ENCODE data around the gene MISP3.

Gene MISP3

GRCh38 chr19:14086098-14086497, 13.5 kb downstream of the MISP3 start:
- TF ChIP-seq EZH2phosphoT487 (IDR thresholded peaks at IDR 0.05; ENCODE audit: borderline replicate concordance, low read length) = no peak
- no peak for TF ChIP-seq CTCF (IDR thresholded peaks at IDR 0.05; ENCODE audit: low read depth, low read length, poor library complexity, severe bottlenecking)
- peaks cover 31% of the 10 kb centered on the region for H3K36me3 ChIP-seq (ENCODE audit: control insufficient read depth, low read length)
- no peaks in the 10 kb centered on the region for H3K9me3 ChIP-seq (ENCODE audit: control insufficient read depth, insufficient read depth, low read length)
- H3F3A ChIP-seq (ENCODE audit: control insufficient read depth, insufficient read depth) = peaks cover 9% of the 10 kb centered on the region; the same call in 1 of the 2 replicates
- no peak overlapping the region for H3K4me3 ChIP-seq (ENCODE audit: low read length)
- H3K4me1 ChIP-seq (ENCODE audit: control insufficient read depth, low read length) = peaks cover 19% of the 10 kb centered on the region
- no peak overlapping the region for H3K4me2 ChIP-seq (ENCODE audit: low read length)
- H3K27me3 ChIP-seq (ENCODE audit: control insufficient read depth, low read length) = no peaks in the 10 kb centered on the region
- no peaks in the 10 kb centered on the region for H4K20me1 ChIP-seq (ENCODE audit: control insufficient read depth, insufficient read depth, low read depth, low read length)
- peaks cover 12% of the 10 kb centered on the region for H3K79me2 ChIP-seq (ENCODE audit: control insufficient read depth, low read length)
- H3K27ac ChIP-seq (ENCODE audit: low read depth, low read length) = no peak overlapping the region
- no peaks in the 10 kb centered on the region for H3K9me2 ChIP-seq (replicated peaks; ENCODE audit: control insufficient read depth, low read length)

- Histone ChIP-seq H3K4me3 (ENCODE audit: low read length) (peak overlapping the region; percentile 75), H3K27ac (ENCODE audit: low read depth, low read length) (peak overlapping the region; percentile 6; the same call in 1 of the 2 replicates), H3K9me3 (ENCODE audit: control insufficient read depth, insufficient read depth, low read length) (peaks cover 9% of the 10 kb centered on the region), H4K20me1 (ENCODE audit: control insufficient read depth, insufficient read depth, low read depth, low read length) (no peaks in the 10 kb centered on the region), H3K36me3 (ENCODE audit: control insufficient read depth, low read length) (peaks cover 39% of the 10 kb centered on the region), H3K4me2 (ENCODE audit: low read length) (peak overlapping the region; percentile 81), H3F3A (ENCODE audit: control insufficient read depth, insufficient read depth) (peaks cover 13% of the 10 kb centered on the region; the same call in 1 of the 2 replicates), H3K9me2 (replicated peaks; ENCODE audit: control insufficient read depth, low read length) (no peaks in the 10 kb centered on the region), H3K4me1 (ENCODE audit: control insufficient read depth, low read length) (peaks cover 18% of the 10 kb centered on the region), H3K27me3 (ENCODE audit: control insufficient read depth, low read length) (no peaks in the 10 kb centered on the region), H3K79me2 (ENCODE audit: control insufficient read depth, low read length) (peaks cover 12% of the 10 kb centered on the region)
- TF ChIP-seq CTCF (IDR thresholded peaks at IDR 0.05; ENCODE audit: low read depth, low read length, poor library complexity, severe bottlenecking) (no peak), EZH2phosphoT487 (IDR thresholded peaks at IDR 0.05; ENCODE audit: borderline replicate concordance, low read length) (no peak)
Observed at GRCh38 chr19:14088634-14089411, 16.2 kb downstream of the MISP3 start.

GRCh38 chr19:14089412-14089661, 16.8 kb downstream of the MISP3 start:
- no peaks in the 10 kb centered on the region for H3K9me2 ChIP-seq (replicated peaks; ENCODE audit: control insufficient read depth, low read length)
- H4K20me1 ChIP-seq (ENCODE audit: control insufficient read depth, insufficient read depth, low read depth, low read length) = no peaks in the 10 kb centered on the region
- peaks cover 13% of the 10 kb centered on the region; the same call in 1 of the 2 replicates for H3F3A ChIP-seq (ENCODE audit: control insufficient read depth, insufficient read depth)
- peaks cover 39% of the 10 kb centered on the region for H3K36me3 ChIP-seq (ENCODE audit: control insufficient read depth, low read length)
- H3K4me1 ChIP-seq (ENCODE audit: control insufficient read depth, low read length) = peaks cover 18% of the 10 kb centered on the region
- TF ChIP-seq EZH2phosphoT487 (IDR thresholded peaks at IDR 0.05; ENCODE audit: borderline replicate concordance, low read length) (no peak), CTCF (IDR thresholded peaks at IDR 0.05; ENCODE audit: low read depth, low read length, poor library complexity, severe bottlenecking) (peak; percentile 53)
- H3K27me3 ChIP-seq (ENCODE audit: control insufficient read depth, low read length) = no peaks in the 10 kb centered on the region
- peak overlapping the region; percentile 75 for H3K4me3 ChIP-seq (ENCODE audit: low read length)
- peak overlapping the region; percentile 6; the same call in 1 of the 2 replicates for H3K27ac ChIP-seq (ENCODE audit: low read depth, low read length)
- peaks cover 9% of the 10 kb centered on the region for H3K9me3 ChIP-seq (ENCODE audit: control insufficient read depth, insufficient read depth, low read length)
- peak overlapping the region; percentile 81 for H3K4me2 ChIP-seq (ENCODE audit: low read length)
- peaks cover 12% of the 10 kb centered on the region for H3K79me2 ChIP-seq (ENCODE audit: control insufficient read depth, low read length)

All from DOHH2 (cell line).